Measurements from ENCODE around the gene CHD2. TPM values are rescaled to one million over a fixed set of nuclear protein-coding genes. Genes with fewer than 3 reads are reported as not detected.

The CHD2 gene
- total RNA-seq, 1 donor from 2014 or later = 159 TPM

DNA sequence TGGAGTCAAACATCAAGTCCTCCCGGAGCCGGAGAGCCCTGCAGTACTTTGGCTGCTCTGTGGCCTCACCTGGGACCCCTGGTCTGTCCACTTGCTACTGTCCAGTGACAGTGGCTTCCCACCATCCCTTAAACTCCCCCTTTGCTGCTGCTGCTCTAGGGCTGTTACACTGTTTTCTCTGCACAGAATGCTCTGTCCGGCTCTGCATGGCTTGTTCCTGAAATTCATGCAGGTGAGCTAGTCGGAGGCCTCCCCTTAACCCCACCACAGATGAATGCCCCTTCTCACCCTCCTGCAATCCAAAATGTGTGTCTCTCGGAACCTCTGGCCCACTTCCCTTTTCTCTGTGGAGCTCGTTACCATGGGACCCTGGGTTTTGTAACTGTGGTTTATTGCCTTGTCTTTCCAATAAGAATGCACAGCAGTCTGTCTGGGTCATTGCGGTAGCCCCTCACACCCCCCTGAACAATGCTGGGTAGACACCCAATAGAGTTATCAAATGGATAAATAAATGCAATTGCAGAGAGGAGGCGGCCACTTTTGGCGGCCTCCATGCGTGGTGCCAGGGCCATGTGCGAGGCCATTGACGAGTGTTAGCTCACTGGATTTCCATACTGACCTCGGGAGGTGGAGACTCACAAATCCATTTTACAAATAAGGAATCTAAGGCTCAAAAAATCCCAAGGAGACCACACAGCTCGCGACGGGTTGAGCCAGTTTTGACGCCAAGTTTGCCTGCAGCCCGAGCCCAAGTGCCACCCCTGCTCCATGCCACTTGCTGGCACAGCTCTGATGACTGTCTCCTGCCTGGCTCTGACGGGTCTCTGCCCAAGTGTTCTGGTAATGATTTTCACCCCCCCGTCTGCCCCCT, 140.4 kb downstream of the CHD2 start:
- H3K27me3 Mint-ChIP-seq = peaks cover 20% of the 10 kb centered on the region
- no peaks in the 10 kb centered on the region for H3K9me3 Mint-ChIP-seq (ENCODE audit: low read depth)
- DNase-seq (ENCODE audit: low spot score, unreplicated experiment) = no peak
- TF ChIP-seq, protein P1, sequence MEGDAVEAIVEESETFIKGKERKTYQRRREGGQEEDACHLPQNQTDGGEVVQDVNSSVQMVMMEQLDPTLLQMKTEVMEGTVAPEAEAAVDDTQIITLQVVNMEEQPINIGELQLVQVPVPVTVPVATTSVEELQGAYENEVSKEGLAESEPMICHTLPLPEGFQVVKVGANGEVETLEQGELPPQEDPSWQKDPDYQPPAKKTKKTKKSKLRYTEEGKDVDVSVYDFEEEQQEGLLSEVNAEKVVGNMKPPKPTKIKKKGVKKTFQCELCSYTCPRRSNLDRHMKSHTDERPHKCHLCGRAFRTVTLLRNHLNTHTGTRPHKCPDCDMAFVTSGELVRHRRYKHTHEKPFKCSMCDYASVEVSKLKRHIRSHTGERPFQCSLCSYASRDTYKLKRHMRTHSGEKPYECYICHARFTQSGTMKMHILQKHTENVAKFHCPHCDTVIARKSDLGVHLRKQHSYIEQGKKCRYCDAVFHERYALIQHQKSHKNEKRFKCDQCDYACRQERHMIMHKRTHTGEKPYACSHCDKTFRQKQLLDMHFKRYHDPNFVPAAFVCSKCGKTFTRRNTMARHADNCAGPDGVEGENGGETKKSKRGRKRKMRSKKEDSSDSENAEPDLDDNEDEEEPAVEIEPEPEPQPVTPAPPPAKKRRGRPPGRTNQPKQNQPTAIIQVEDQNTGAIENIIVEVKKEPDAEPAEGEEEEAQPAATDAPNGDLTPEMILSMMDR (IDR thresholded peaks at IDR 0.05; ENCODE audit: unreplicated experiment) = no peak
- H3K36me3 Mint-ChIP-seq (ENCODE audit: insufficient read depth) = peaks cover 9% of the 10 kb centered on the region
- H3K27ac Mint-ChIP-seq = no peak overlapping the region
- H3K4me1 Mint-ChIP-seq (ENCODE audit: low read depth) = no peaks in the 10 kb centered on the region
- H3K4me3 Mint-ChIP-seq (ENCODE audit: low read depth) = no peak overlapping the region

DNA sequence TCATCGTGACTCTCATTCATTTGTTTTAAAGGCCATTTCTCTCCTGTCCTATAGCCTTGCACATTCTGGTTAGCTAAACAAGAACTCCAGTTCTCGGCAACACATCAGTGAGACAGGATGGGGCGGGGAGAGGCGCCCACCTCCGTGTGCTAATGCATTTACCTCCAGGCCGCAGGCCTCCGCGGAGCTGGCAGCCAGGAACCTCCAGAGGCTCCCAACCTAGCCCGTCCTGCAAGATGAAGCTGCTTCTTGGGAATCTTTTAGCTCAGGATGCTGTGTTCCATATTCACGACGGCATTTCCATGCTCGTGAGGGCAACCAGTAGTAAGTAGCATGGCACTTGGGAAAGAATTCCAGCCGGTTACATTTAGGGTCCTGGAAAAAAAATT, 141.0 kb downstream of the CHD2 start:
- Mint-ChIP-seq H3K36me3 (ENCODE audit: insufficient read depth) (peaks cover 14% of the 10 kb centered on the region), H3K9me3 (ENCODE audit: low read depth) (peaks cover 3% of the 10 kb centered on the region), H3K27ac (no peak overlapping the region), H3K4me3 (ENCODE audit: low read depth) (no peak overlapping the region), H3K4me1 (ENCODE audit: low read depth) (no peaks in the 10 kb centered on the region), H3K27me3 (peaks cover 17% of the 10 kb centered on the region)
- TF ChIP-seq, protein P1 (IDR thresholded peaks at IDR 0.05; ENCODE audit: unreplicated experiment) = no peak
- no peak for DNase-seq (ENCODE audit: low spot score, unreplicated experiment)

DNA sequence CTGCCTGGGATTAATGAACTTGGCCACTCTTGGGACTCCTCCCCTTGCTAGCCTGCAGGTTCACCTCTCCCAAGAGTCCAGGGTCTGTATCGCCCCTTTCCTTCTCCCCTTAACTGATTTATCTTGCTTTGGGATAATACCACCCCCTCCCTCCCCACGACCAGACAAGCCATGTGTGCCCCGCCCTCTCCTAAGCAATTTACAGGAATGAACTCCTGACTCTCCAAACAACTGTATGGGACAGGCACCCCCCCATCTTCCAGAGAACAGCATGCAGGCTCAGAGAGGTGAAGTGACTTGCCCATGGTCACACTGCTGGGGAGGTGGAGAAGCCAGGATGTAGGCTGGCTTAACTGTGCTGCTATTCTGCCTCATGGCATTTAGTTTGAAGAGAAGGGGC, 142.1 kb downstream of the CHD2 start:
- no peak for DNase-seq (ENCODE audit: low spot score, unreplicated experiment)
- no peak overlapping the region for H3K4me3 Mint-ChIP-seq (ENCODE audit: low read depth)
- no peaks in the 10 kb centered on the region for H3K4me1 Mint-ChIP-seq (ENCODE audit: low read depth)
- no peak overlapping the region for H3K27ac Mint-ChIP-seq
- peaks cover 15% of the 10 kb centered on the region for H3K27me3 Mint-ChIP-seq
- peaks cover 7% of the 10 kb centered on the region for H3K9me3 Mint-ChIP-seq (ENCODE audit: low read depth)
- peaks cover 21% of the 10 kb centered on the region for H3K36me3 Mint-ChIP-seq (ENCODE audit: insufficient read depth)
- TF ChIP-seq, protein P1 (IDR thresholded peaks at IDR 0.05; ENCODE audit: unreplicated experiment) = no peak

DNA sequence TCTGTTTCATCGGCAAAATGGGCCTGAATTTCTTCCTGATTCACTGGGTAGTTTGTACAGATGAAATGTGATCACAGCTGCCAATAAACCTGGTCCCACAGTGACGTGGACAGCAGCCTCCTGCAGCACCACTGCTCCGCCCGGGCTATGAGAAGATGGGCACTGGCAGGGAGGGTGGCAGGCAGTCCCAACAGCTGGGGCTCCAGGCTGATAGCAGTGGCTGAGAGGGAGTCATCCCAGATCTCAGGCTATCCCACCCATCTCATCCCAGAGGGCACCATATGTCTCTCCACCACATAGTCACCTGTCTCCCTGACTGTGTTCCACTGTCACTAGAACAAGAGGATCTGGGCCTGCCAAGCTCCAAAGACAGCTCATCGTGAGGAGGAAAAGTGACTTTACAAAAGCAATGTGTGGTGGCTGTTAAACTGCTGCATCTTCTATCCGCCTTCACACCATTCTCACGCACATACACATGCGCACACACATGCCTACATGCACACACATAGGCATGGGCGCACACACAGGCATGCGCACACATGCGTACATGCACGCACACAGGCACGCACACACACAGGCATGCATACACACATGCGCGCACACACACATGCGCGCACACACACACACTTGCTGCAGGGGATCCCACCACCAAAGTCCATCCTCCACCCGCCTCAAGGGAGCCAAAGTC, 142.7 kb downstream of the CHD2 start:
- peaks cover 7% of the 10 kb centered on the region for H3K9me3 Mint-ChIP-seq (ENCODE audit: low read depth)
- no peak overlapping the region for H3K27ac Mint-ChIP-seq
- TF ChIP-seq, protein P1 (IDR thresholded peaks at IDR 0.05; ENCODE audit: unreplicated experiment) = no peak
- no peaks in the 10 kb centered on the region for H3K4me1 Mint-ChIP-seq (ENCODE audit: low read depth)
- peaks cover 21% of the 10 kb centered on the region for H3K36me3 Mint-ChIP-seq (ENCODE audit: insufficient read depth)
- peaks cover 9% of the 10 kb centered on the region for H3K27me3 Mint-ChIP-seq
- H3K4me3 Mint-ChIP-seq (ENCODE audit: low read depth) = no peak overlapping the region
- DNase-seq (ENCODE audit: low spot score, unreplicated experiment) = no peak

DNA sequence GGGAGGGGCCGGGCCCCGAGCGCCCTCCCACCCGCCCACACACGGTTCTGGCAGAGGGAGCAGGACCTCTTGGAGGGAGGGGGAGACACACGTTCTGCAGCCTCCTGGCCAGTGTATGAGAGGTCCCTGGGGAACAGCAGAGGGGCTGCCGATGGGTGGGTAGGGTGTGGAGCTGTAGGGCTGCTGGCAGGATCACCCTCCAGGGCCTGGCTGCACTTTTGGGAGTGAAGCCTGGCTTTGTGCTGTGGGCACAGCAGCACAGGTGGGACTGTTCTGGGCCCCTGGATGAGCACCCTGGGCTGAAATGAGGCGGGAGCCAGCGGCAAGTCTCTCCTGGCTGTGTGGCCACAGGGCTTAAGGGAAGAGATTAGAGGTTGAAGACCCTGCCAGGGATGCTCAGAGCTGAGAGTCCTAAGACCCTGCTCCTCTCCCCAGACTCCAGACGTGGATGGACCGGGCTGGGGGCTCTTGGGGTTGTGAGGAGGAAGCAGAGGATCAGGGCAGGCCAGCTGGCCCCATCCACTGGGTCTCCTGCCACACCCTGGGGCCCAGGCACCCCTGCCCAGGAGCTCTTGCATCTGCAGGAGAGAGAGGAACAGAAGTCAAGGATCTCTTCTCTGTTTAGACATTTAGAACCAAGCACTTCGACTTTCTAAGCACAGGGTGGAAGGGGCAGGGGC, 143.6 kb downstream of the CHD2 start:
- Mint-ChIP-seq H3K4me3 (ENCODE audit: low read depth) (no peak overlapping the region), H3K9me3 (ENCODE audit: low read depth) (peaks cover 7% of the 10 kb centered on the region), H3K36me3 (ENCODE audit: insufficient read depth) (peaks cover 23% of the 10 kb centered on the region), H3K27ac (no peak overlapping the region), H3K4me1 (ENCODE audit: low read depth) (no peaks in the 10 kb centered on the region), H3K27me3 (peaks cover 6% of the 10 kb centered on the region)
- no peak for DNase-seq (ENCODE audit: low spot score, unreplicated experiment)
- TF ChIP-seq, protein P1 (IDR thresholded peaks at IDR 0.05; ENCODE audit: unreplicated experiment) = no peak
